ENCODE measurements around the gene GPC5.

GPC5 gene

DNA sequence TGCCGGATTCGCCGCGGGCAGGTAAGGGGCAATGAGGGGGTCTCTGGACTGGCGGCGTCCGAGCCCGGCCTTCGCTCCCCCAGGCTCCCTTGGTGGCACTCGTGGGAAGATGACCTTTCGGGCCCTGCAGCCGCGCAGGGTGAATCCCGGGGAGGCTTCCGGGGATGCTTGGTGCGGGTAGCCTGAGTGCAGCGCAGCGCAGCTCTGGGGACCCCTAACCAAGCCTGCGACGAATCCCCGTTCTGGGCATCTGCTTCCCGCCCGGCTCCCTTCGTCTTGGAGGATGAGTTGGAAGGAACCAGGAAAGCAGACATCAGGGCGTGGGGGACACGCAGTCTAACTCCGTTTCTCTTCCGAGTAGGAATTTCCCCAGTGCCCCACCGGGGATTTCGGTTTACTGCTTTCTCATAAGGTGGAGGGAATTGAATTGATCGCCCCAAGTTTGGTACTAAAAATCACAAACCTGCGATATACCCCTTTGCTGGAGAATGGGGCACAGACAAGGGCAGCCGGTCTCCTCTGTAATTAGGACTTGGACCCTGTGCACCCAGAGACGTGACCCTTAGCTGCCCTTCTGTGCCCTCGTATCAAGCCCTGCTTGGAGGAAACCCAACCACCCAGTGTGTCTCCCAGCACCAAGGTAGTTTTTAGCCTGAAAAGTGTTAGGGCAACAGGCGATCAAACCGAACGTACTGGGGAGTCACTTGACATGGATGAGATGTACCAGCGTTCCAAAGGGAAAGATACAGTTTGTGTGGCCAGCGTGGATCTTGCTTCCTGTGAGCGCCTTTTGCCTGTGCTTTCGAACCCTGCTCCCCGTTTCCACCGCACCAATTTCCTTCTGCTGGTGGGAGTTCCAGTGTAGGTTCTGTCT lies 1.0 kb downstream of the GPC5 start:
- TF ChIP-seq ZFP3 (tag by site-specific recombination; IDR thresholded peaks at IDR 0.05; ENCODE audit: low read depth) (no peak), ZNF248 (tag by site-specific recombination; IDR thresholded peaks at IDR 0.05) (no peak), ZNF274 (IDR thresholded peaks at IDR 0.05; ENCODE audit: low read length) (no peak), ZNF274 (tag by site-specific recombination; IDR thresholded peaks at IDR 0.05; ENCODE audit: borderline replicate concordance) (no peak), ZXDB (tag by site-specific recombination; IDR thresholded peaks at IDR 0.05) (no peak), ZNF654 (tag by site-specific recombination; IDR thresholded peaks at IDR 0.05; ENCODE audit: low read depth) (no peak), RBAK (tag by site-specific recombination; IDR thresholded peaks at IDR 0.05) (no peak), ZNF610 (tag by site-specific recombination; IDR thresholded peaks at IDR 0.05; ENCODE audit: borderline replicate concordance) (no peak), ZNF837 (tag by site-specific recombination; IDR thresholded peaks at IDR 0.05) (no peak), ZNF561 (tag by site-specific recombination; IDR thresholded peaks at IDR 0.05; ENCODE audit: borderline replicate concordance) (no peak), YY1 (tag by site-specific recombination; IDR thresholded peaks at IDR 0.05) (no peak), ZNF214 (tag by site-specific recombination; IDR thresholded peaks at IDR 0.05; ENCODE audit: borderline replicate concordance) (no peak), ZNF19 (tag by site-specific recombination; IDR thresholded peaks at IDR 0.05; ENCODE audit: low read depth) (no peak), MEIS1 (CRISPR knock-in tag; IDR thresholded peaks at IDR 0.05; ENCODE audit: borderline replicate concordance) (no peak), ZNF776 (tag by site-specific recombination; IDR thresholded peaks at IDR 0.05; ENCODE audit: borderline replicate concordance) (no peak), ZNF311 (tag by site-specific recombination; IDR thresholded peaks at IDR 0.05; ENCODE audit: borderline replicate concordance) (no peak)
- TF ChIP-seq, protein P1, sequence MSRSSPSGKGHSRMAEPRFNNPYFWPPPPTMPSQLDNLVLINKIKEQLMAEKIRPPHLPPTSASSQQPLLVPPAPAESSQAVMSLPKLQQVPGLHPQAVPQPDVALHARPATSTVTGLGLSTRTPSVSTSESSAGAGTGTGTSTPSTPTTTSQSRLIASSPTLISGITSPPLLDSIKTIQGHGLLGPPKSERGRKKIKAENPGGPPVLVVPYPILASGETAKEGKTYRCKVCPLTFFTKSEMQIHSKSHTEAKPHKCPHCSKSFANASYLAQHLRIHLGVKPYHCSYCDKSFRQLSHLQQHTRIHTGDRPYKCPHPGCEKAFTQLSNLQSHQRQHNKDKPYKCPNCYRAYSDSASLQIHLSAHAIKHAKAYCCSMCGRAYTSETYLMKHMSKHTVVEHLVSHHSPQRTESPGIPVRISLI (tag by site-specific recombination; IDR thresholded peaks at IDR 0.05): no peak
- TF ChIP-seq, protein P2, sequence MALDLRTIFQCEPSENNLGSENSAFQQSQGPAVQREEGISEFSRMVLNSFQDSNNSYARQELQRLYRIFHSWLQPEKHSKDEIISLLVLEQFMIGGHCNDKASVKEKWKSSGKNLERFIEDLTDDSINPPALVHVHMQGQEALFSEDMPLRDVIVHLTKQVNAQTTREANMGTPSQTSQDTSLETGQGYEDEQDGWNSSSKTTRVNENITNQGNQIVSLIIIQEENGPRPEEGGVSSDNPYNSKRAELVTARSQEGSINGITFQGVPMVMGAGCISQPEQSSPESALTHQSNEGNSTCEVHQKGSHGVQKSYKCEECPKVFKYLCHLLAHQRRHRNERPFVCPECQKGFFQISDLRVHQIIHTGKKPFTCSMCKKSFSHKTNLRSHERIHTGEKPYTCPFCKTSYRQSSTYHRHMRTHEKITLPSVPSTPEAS (tag by site-specific recombination; IDR thresholded peaks at IDR 0.05): no peak
- TF ChIP-seq, protein P3, sequence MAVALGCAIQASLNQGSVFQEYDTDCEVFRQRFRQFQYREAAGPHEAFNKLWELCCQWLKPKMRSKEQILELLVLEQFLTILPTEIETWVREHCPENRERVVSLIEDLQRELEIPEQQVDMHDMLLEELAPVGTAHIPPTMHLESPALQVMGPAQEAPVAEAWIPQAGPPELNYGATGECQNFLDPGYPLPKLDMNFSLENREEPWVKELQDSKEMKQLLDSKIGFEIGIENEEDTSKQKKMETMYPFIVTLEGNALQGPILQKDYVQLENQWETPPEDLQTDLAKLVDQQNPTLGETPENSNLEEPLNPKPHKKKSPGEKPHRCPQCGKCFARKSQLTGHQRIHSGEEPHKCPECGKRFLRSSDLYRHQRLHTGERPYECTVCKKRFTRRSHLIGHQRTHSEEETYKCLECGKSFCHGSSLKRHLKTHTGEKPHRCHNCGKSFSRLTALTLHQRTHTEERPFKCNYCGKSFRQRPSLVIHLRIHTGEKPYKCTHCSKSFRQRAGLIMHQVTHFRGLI (tag by site-specific recombination; IDR thresholded peaks at IDR 0.05): no peak
- Histone ChIP-seq H3K36me3 (ENCODE audit: control insufficient read depth in 2 of 2, insufficient read depth in 1 of 2, low read length in 2 of 2) (no peaks in the 10 kb centered on the region), H3K9me3 (ENCODE audit: control insufficient read depth, insufficient read depth, low read depth, low read length) (no peaks in the 10 kb centered on the region), H3K4me3 (ENCODE audit: low read depth, low read length) (peak overlapping the region; percentile 71), H3K27ac (ENCODE audit: extremely low read depth, low read depth, low read length) (no peak overlapping the region), H3K4me1 (ENCODE audit: control insufficient read depth, insufficient read depth, low read length) (no peaks in the 10 kb centered on the region)
- ChIA-PET CTCF (interaction anchor here (1.3 to 1.5 kb wide), 3 partner anchors 7 to 18 kb away, joined by 3 to 6 read pairs (median 5); no protein-coding TSS in a partner anchor), POLR2A (no interaction called here)

DNA sequence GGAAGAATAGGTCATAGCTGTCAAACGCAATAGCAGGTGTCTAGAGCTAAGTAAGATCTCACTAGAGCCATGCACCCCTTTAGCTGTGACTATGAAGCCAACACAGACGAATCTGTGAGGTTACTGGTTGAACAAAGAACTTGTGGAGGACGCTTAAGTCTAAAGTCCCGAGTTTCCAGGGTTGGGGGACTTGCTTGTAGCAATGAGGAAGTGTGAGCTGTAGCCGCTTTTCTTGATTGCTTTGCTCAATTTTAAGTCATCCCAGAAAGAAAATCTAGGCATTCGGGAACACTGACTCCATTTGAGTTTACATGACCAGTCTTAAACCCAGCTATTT lies 1.6 kb downstream of the GPC5 start:
- Histone ChIP-seq H3K36me3 (ENCODE audit: control insufficient read depth in 2 of 2, insufficient read depth in 1 of 2, low read length in 2 of 2) (no peaks in the 10 kb centered on the region), H3K27ac (ENCODE audit: extremely low read depth, low read depth, low read length) (no peak overlapping the region), H3K4me3 (ENCODE audit: low read depth, low read length) (no peak overlapping the region), H3K4me1 (ENCODE audit: control insufficient read depth, insufficient read depth, low read length) (no peaks in the 10 kb centered on the region), H3K9me3 (ENCODE audit: control insufficient read depth, insufficient read depth, low read depth, low read length) (no peaks in the 10 kb centered on the region)
- ChIA-PET CTCF (interaction anchor here (1.3 kb wide), 1 partner anchor 19 kb away, joined by 3 read pairs; no protein-coding TSS in a partner anchor), POLR2A (no interaction called here)
- TF ChIP-seq GLI4 (tag by site-specific recombination; IDR thresholded peaks at IDR 0.05) (no peak), ZNF133 (tag by site-specific recombination; IDR thresholded peaks at IDR 0.05) (no peak), ZNF530 (tag by site-specific recombination; IDR thresholded peaks at IDR 0.05; ENCODE audit: low read depth) (no peak), KLF10 (tag by site-specific recombination; IDR thresholded peaks at IDR 0.05) (no peak), ZBTB20 (tag by site-specific recombination; IDR thresholded peaks at IDR 0.05) (no peak), RBAK (tag by site-specific recombination; IDR thresholded peaks at IDR 0.05) (no peak), ZNF514 (tag by site-specific recombination; IDR thresholded peaks at IDR 0.05) (no peak), ZNF114 (tag by site-specific recombination; IDR thresholded peaks at IDR 0.05) (no peak), SP2 (tag by site-specific recombination; IDR thresholded peaks at IDR 0.05) (no peak), ZNF529 (tag by site-specific recombination; IDR thresholded peaks at IDR 0.05; ENCODE audit: insufficient replicate concordance) (no peak)
- TF ChIP-seq, protein P4, sequence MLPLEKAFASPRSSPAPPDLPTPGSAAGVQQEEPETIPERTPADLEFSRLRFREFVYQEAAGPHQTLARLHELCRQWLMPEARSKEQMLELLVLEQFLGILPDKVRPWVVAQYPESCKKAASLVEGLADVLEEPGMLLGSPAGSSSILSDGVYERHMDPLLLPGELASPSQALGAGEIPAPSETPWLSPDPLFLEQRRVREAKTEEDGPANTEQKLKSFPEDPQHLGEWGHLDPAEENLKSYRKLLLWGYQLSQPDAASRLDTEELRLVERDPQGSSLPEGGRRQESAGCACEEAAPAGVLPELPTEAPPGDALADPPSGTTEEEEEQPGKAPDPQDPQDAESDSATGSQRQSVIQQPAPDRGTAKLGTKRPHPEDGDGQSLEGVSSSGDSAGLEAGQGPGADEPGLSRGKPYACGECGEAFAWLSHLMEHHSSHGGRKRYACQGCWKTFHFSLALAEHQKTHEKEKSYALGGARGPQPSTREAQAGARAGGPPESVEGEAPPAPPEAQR (tag by site-specific recombination; IDR thresholded peaks at IDR 0.05): no peak
- TF ChIP-seq, protein P5, sequence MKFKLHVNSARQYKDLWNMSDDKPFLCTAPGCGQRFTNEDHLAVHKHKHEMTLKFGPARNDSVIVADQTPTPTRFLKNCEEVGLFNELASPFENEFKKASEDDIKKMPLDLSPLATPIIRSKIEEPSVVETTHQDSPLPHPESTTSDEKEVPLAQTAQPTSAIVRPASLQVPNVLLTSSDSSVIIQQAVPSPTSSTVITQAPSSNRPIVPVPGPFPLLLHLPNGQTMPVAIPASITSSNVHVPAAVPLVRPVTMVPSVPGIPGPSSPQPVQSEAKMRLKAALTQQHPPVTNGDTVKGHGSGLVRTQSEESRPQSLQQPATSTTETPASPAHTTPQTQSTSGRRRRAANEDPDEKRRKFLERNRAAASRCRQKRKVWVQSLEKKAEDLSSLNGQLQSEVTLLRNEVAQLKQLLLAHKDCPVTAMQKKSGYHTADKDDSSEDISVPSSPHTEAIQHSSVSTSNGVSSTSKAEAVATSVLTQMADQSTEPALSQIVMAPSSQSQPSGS (tag by site-specific recombination; IDR thresholded peaks at IDR 0.05; ENCODE audit: low read depth): no peak

All from HEK293 (cell line).